Nephron progenitor cell (in vitro differentiated cells): ENCODE data around the gene KATNIP.
A peak's percentile ranks its signal among the peaks of the same experiment; 100 is the strongest.

Experiments
- DNase-seq: peaks from one replicate; pipeline ENCODE4 v3.0.0; 2021
- H3K27ac Mint-ChIP-seq: 2 replicates; pipeline ENCODE4 v1.8.0; 2021; ENCODE audit warnings: mild to moderate bottlenecking, moderate library complexity, mixed read lengths
- H3K27me3 Mint-ChIP-seq: 2 replicates; pipeline ENCODE4 v1.8.0; 2021; ENCODE audit warnings: mild to moderate bottlenecking, low read depth, mixed read lengths; ENCODE audit not compliant: poor library complexity
- H3K36me3 Mint-ChIP-seq: 2 replicates; pipeline ENCODE4 v1.8.0; 2021; ENCODE audit warnings: low read depth, mixed read lengths
- H3K4me1 Mint-ChIP-seq: 2 replicates; pipeline ENCODE4 v1.8.0; 2021; ENCODE audit warnings: mixed read lengths
- H3K4me3 Mint-ChIP-seq: 2 replicates; pipeline ENCODE4 v1.8.0; 2021; ENCODE audit warnings: mild to moderate bottlenecking, moderate library complexity, mixed read lengths
- H3K9me3 Mint-ChIP-seq: 2 replicates; pipeline ENCODE4 v1.8.0; 2021; ENCODE audit warnings: mild to moderate bottlenecking, moderate library complexity, mixed read lengths
- TF ChIP-seq, protein P1 (sequence below): fragments of 200-600 bp; sonication (generic); IDR thresholded peaks from 2 replicates; pipeline ENCODE4 v1.5.0; 2021; ENCODE audit warnings: antibody characterized with exemption

Gene KATNIP

DNA sequence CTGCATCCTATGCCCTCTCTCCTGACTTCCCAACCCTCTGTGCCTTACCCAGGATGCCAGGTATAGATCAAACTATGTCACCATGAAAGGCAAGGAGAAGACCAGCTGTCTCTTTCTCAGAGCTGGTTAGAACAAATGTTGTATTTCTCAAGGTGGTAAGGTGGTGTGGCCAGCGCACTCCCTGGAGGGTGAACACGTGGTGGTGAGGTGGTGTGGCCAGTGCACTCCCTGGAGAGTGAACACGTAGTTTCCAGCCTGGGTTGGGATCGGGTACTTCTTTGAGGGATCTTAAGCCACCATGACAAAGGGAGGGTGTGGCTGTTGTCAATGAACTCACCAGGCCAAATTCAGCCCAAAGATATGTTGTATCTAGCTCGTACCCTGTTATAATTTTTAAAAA lies 26.8 kb downstream of the KATNIP start:
- no peaks in the 10 kb centered on the region for H3K27me3 Mint-ChIP-seq
- H3K4me1 Mint-ChIP-seq, result peaks cover 61% of the 10 kb centered on the region
- H3K27ac Mint-ChIP-seq, result peak overlapping the region; percentile 82
- no peak overlapping the region for H3K4me3 Mint-ChIP-seq
- no peaks in the 10 kb centered on the region for H3K9me3 Mint-ChIP-seq
- TF ChIP-seq, protein P1, sequence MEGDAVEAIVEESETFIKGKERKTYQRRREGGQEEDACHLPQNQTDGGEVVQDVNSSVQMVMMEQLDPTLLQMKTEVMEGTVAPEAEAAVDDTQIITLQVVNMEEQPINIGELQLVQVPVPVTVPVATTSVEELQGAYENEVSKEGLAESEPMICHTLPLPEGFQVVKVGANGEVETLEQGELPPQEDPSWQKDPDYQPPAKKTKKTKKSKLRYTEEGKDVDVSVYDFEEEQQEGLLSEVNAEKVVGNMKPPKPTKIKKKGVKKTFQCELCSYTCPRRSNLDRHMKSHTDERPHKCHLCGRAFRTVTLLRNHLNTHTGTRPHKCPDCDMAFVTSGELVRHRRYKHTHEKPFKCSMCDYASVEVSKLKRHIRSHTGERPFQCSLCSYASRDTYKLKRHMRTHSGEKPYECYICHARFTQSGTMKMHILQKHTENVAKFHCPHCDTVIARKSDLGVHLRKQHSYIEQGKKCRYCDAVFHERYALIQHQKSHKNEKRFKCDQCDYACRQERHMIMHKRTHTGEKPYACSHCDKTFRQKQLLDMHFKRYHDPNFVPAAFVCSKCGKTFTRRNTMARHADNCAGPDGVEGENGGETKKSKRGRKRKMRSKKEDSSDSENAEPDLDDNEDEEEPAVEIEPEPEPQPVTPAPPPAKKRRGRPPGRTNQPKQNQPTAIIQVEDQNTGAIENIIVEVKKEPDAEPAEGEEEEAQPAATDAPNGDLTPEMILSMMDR, result no peak
- no peak for DNase-seq
- peaks cover 14% of the 10 kb centered on the region for H3K36me3 Mint-ChIP-seq

DNA sequence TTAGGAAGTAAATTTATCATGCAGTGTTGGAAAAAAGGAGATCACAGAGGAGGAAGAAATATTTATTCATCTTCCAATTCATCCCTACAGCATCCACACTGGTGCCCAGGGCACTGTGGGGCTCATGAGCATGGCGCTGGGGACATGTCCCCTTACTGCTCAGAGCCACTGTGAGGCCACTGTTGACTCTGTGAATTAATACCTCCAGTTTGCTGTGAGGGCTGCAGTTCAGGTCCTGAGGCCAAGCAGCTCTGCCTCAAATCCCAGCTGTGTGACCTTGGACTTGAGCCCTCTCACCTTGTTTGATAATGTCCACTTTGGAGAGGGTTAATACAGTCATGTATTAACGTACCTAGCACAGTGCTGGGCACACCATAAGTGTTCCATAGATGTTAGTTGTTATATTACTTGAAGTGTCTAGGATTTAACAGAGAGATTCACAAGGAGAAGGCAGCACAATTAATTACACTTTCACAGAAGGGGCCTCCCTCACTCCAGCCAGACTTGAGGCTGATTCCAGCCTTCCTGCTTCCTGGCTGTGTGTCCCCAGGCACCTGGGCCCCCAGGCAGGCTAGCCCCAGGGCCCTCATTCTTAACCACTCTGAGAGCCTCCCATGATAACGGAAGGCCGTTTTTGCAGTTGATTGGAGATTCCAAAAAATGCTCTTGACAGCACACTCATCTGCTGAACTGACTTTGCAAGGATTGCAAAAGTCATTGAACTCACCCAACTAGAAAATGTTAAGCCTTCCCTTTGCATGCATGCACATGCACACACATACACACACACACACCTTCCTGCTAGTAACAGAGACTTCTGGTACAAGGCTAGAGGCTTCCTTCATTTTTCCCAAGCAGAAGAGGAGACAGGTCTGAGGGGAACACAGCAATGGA lies 29.4 kb downstream of the KATNIP start:
- Mint-ChIP-seq H3K36me3 (peaks cover 38% of the 10 kb centered on the region), H3K27me3 (no peaks in the 10 kb centered on the region), H3K27ac (peak overlapping the region; percentile 42), H3K9me3 (no peaks in the 10 kb centered on the region), H3K4me1 (peaks cover 62% of the 10 kb centered on the region), H3K4me3 (no peak overlapping the region)
- no peak for DNase-seq
- TF ChIP-seq, protein P1, result no peak

DNA sequence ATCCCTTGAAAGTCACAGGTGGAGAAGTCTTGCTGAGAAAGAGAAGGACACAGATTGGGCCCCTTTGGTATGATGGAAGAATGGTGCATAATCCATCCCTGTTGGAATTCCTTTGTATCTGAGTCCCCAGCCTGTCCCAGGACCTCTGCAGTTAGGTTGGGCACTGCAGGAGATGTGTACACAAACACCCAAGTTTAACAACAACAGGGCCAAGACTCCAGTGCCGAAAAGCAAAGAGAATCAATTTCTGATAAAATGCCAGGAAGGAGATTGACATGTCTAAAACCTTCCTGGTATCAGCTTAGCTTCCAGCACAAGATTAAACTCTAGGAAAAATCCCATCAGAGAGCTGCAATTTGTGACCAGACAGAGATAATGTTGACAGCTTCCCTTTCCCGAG lies 32.9 kb downstream of the KATNIP start:
- Mint-ChIP-seq H3K27ac (no peak overlapping the region), H3K27me3 (no peaks in the 10 kb centered on the region), H3K36me3 (peaks cover 47% of the 10 kb centered on the region), H3K4me1 (peaks cover 39% of the 10 kb centered on the region), H3K4me3 (no peak overlapping the region), H3K9me3 (peaks cover 5% of the 10 kb centered on the region)
- DNase-seq, result no peak
- TF ChIP-seq, protein P1, result no peak

DNA sequence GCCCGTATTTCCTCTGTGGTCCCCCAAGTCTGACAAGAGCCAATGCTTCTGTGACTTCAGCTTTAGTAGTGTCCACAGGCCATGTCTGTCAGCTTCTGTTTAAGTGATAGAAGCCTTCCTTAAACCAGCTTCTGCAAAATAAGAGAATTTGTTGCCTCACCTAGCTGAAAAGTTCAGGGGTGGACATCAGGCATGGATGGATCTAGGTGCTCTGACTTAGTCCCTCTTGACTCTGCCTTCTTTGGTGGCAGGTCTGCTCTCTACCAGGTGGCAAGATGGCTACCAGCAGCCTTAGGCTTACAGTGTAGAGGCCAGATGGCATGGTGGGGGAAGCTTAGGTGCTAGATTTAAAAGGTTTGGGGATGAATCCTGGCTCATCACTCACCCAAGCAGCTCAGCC lies 33.7 kb downstream of the KATNIP start:
- TF ChIP-seq, protein P1, result no peak
- H3K27me3 Mint-ChIP-seq, result no peaks in the 10 kb centered on the region
- no peak overlapping the region for H3K4me3 Mint-ChIP-seq
- H3K36me3 Mint-ChIP-seq, result peaks cover 47% of the 10 kb centered on the region
- peaks cover 33% of the 10 kb centered on the region for H3K4me1 Mint-ChIP-seq
- no peak overlapping the region for H3K27ac Mint-ChIP-seq
- peaks cover 5% of the 10 kb centered on the region for H3K9me3 Mint-ChIP-seq
- DNase-seq, result no peak

DNA sequence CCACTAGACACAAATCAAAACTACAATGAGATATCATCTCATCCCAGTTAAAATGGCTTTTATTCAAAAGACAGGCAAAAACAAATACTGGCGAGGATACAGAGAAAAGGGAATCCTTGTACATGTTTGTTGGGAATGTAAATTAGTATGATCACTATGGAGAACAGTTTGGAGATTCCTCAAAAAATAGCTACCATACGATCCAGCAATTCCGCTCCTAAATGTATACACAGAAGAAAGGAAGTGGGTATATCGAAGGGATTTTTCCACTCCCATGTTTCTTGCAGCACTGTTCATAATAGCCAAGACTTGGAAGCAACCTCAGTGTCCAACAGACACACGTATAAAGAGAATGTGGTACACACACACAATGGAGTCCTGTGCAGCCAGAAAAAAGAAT lies 35.3 kb downstream of the KATNIP start:
- H3K27ac Mint-ChIP-seq, result no peak overlapping the region
- H3K4me3 Mint-ChIP-seq, result no peak overlapping the region
- H3K36me3 Mint-ChIP-seq, result peaks cover 60% of the 10 kb centered on the region
- H3K9me3 Mint-ChIP-seq, result peaks cover 14% of the 10 kb centered on the region
- H3K27me3 Mint-ChIP-seq, result peaks cover under 1% of the 10 kb centered on the region
- no peak for DNase-seq
- TF ChIP-seq, protein P1, result no peak
- peaks cover 20% of the 10 kb centered on the region for H3K4me1 Mint-ChIP-seq

DNA sequence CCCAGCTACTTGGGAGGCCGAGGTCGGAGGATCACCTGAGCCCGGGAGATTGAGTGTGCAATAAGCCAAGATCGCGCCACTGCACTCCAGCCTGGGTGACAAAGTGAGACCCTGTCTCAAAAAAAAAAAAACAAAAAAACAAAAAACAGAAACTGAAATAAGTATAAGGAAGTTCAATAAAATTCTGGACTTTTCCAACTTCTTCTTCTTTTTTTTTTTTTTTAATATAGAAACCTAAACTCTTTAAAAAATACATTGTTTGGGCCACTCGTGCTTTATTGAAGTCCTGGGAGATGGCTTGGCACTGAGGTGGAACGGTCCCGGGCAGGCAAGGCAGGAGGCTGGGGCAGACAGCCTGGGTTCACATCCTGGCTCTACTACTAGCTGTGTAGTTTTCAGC lies 36.8 kb downstream of the KATNIP start:
- TF ChIP-seq, protein P1, result no peak
- Mint-ChIP-seq H3K4me3 (no peak overlapping the region), H3K9me3 (peaks cover 17% of the 10 kb centered on the region), H3K27me3 (peaks cover 2% of the 10 kb centered on the region), H3K27ac (no peak overlapping the region), H3K4me1 (peaks cover 30% of the 10 kb centered on the region), H3K36me3 (peaks cover 63% of the 10 kb centered on the region)
- DNase-seq, result no peak
